GM19239 (cell line): ENCODE data around the gene TRAPPC11.

Experiments used
- DNase-seq: peaks from one replicate; pipeline ENCODE4 v3.0.0; 2011; ENCODE audit warnings: low spot score; ENCODE audit not compliant: insufficient read length
- FAIRE-seq: peaks from 2 replicates; lab custom pipeline; 2011; peaks lifted over from hg19 to GRCh38; lab: Jason Lieb, UNC

Gene TRAPPC11

DNA sequence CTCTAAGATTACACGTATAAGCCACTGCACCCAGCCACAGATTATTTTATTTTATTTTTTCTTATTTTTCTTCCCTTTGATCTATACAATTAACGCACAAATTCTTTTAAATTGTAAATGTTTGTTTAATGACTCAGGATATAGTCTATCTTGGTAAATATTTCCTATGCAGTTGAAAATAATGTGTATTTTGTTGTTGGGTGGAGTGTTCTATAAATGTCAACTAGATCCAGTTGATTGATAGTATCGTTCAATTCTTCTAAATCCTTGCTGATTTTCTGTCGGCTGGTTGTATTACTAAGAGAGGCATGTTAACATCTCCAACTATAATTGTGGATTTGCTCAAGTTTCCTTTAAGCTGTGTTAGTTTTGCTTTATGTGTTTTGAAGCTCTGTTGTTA, 92.0 kb downstream of the TRAPPC11 start:
- DNase-seq, result no peak
- FAIRE-seq, result no peak

DNA sequence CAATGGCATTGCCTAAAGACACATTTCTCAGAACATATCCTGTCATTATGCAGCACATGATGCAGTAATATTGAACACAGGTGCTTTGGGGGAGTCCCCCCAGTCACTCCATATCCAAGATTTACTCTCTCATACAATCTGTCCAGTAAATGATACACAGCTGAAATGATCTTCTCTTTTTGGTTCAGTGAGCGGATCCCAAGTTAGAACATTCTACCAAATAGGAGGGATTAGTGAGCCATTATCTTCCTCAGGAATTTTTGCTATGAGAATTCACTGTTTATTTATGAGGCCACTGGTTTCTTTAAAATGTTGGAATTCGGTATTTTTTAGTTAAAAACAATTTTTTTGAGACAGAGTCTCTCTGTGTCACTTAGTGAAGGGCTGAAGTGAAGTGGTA, 96.5 kb downstream of the TRAPPC11 start:
- no peak for DNase-seq
- FAIRE-seq, result no peak

GRCh38 chr4:183757060-183757459, 98.0 kb downstream of the TRAPPC11 start:
- no peak for DNase-seq

GRCh38 chr4:183758061-183758757, 99.1 kb downstream of the TRAPPC11 start:
- no peak for FAIRE-seq
- DNase-seq, result no peak

More at GRCh38 chr4:183757060-183757459, 98.0 kb downstream of the TRAPPC11 start:
- FAIRE-seq, result no peak

- no peak for DNase-seq
- no peak for FAIRE-seq
Observed at GRCh38 chr4:183758758-183759447, 99.8 kb downstream of the TRAPPC11 start.

- no peak for DNase-seq
- no peak for FAIRE-seq
Observed at GRCh38 chr4:183760326-183760725, 101.2 kb downstream of the TRAPPC11 start.
